ENCODE data around the gene ABHD2. TPM values are rescaled to one million over a fixed set of nuclear protein-coding genes. Genes with fewer than 3 reads are reported as not detected.
"Not testable (repeated sequence)": the region's sequence is repeated elsewhere in the genome, so short reads cannot be mapped to it uniquely, and the experiment has no call there.

The ABHD2 gene
- total RNA-seq, 2 experiments from 2014 or later: 36.0 to 39.2 TPM

- intact Hi-C loops (cut with DNase I, micrococcal nuclease): no loop called here
- no peak for TF ChIP-seq CTCF (IDR thresholded peaks at IDR 0.05)
Observed at GRCh38 chr15:89117790-89118189, 29.5 kb downstream of the ABHD2 start.

GRCh38 chr15:89118481-89118989 lies 30.3 kb downstream of the ABHD2 start:
- Mint-ChIP-seq H3K27me3 (no peaks in the 10 kb centered on the region), H3K4me1 (ENCODE audit: low read depth) (peaks cover 3% of the 10 kb centered on the region), H3K27ac (no peak overlapping the region), H3K9me3 (no peaks in the 10 kb centered on the region), H3K36me3 (ENCODE audit: low read depth) (peaks cover 91% of the 10 kb centered on the region), H3K4me3 (no peak overlapping the region)
- DNase-seq (no peak), ATAC-seq (ENCODE audit: poor library complexity) (no peak)
- no peaks in the 10 kb centered on the region for H3K4me1 ChIP-seq (ENCODE audit: insufficient read depth, low read length)
- no peak for TF ChIP-seq CTCF (IDR thresholded peaks at IDR 0.05)
- H3K36me3 ChIP-seq (ENCODE audit: insufficient read depth, low read length): peaks cover 78% of the 10 kb centered on the region
- H3K27me3 ChIP-seq (ENCODE audit: control insufficient read depth in 1 of 2, insufficient read depth in 2 of 2, low read length in 2 of 2): no peaks in the 10 kb centered on the region
- H3K9me3 ChIP-seq (ENCODE audit: control insufficient read depth in 1 of 2, insufficient read depth in 1 of 2, low read length in 2 of 2): no peaks in the 10 kb centered on the region
- intact Hi-C loops (cut with DNase I, micrococcal nuclease): no loop called here
- no peak overlapping the region for H3K4me3 ChIP-seq (ENCODE audit: low read length)
- no peak overlapping the region for H3K27ac ChIP-seq (ENCODE audit: low read depth in 1 of 2, low read length in 2 of 2)
- ChIA-PET POLR2A (interaction anchor here (2.0 kb wide), 1 partner anchor 30 kb away, joined by 4 read pairs; the partner anchor contains the start of gene ABHD2), CTCF (interaction anchor here (1.2 kb wide), 1 partner anchor 59 kb away, joined by 3 read pairs; no protein-coding TSS in a partner anchor)

More at GRCh38 chr15:89117790-89118189, 29.5 kb downstream of the ABHD2 start:
- Mint-ChIP-seq H3K27me3 (no peaks in the 10 kb centered on the region), H3K9me3 (no peaks in the 10 kb centered on the region), H3K4me1 (ENCODE audit: low read depth) (peaks cover 11% of the 10 kb centered on the region), H3K27ac (no peak overlapping the region), H3K4me3 (no peak overlapping the region), H3K36me3 (ENCODE audit: low read depth) (peaks cover 89% of the 10 kb centered on the region)
- CTCF ChIA-PET: interaction anchor here (1.2 kb wide), 1 partner anchor 60 kb away, joined by 3 read pairs; no protein-coding TSS in a partner anchor
- POLR2A ChIA-PET: no interaction called here
- no peaks in the 10 kb centered on the region for H3K27me3 ChIP-seq (ENCODE audit: control insufficient read depth in 1 of 2, insufficient read depth in 2 of 2, low read length in 2 of 2)
- ATAC-seq (ENCODE audit: poor library complexity) (no peak), DNase-seq (peak in 1 of 14 experiments; percentile 10)
- no peaks in the 10 kb centered on the region for H3K9me3 ChIP-seq (ENCODE audit: control insufficient read depth in 1 of 2, insufficient read depth in 1 of 2, low read length in 2 of 2)
- H3K36me3 ChIP-seq (ENCODE audit: insufficient read depth, low read length): peaks cover 74% of the 10 kb centered on the region
- H3K27ac ChIP-seq (ENCODE audit: low read depth in 1 of 2, low read length in 2 of 2): no peak overlapping the region
- H3K4me1 ChIP-seq (ENCODE audit: insufficient read depth, low read length): peaks cover 2% of the 10 kb centered on the region
- H3K4me3 ChIP-seq (ENCODE audit: low read length): no peak overlapping the region

- Mint-ChIP-seq H3K36me3 (ENCODE audit: low read depth) (peaks cover 88% of the 10 kb centered on the region), H3K27ac (no peak overlapping the region), H3K9me3 (no peaks in the 10 kb centered on the region), H3K27me3 (no peaks in the 10 kb centered on the region), H3K4me3 (no peak overlapping the region), H3K4me1 (ENCODE audit: low read depth) (no peaks in the 10 kb centered on the region)
- ChIA-PET POLR2A (interaction anchor here (2.0 kb wide), 1 partner anchor 32 kb away, joined by 4 read pairs; the partner anchor contains the start of gene ABHD2), CTCF (interaction anchor here (0.8 to 2.4 kb wide), 2 partner anchors 10 to 227 kb away, joined by 3 to 12 read pairs; no protein-coding TSS in a partner anchor)
- Histone ChIP-seq H3K4me3 (ENCODE audit: low read length) (no peak overlapping the region), H3K9me3 (ENCODE audit: control insufficient read depth in 1 of 2, insufficient read depth in 1 of 2, low read length in 2 of 2) (no peaks in the 10 kb centered on the region), H3K27me3 (ENCODE audit: control insufficient read depth in 1 of 2, insufficient read depth in 2 of 2, low read length in 2 of 2) (no peaks in the 10 kb centered on the region), H3K27ac (ENCODE audit: low read depth in 1 of 2, low read length in 2 of 2) (no peak overlapping the region), H3K36me3 (ENCODE audit: insufficient read depth, low read length) (peaks cover 71% of the 10 kb centered on the region), H3K4me1 (ENCODE audit: insufficient read depth, low read length) (no peaks in the 10 kb centered on the region)
- intact Hi-C loops (cut with DNase I, micrococcal nuclease): no loop called here
- DNase-seq (no peak), ATAC-seq (ENCODE audit: poor library complexity) (no peak)
- TF ChIP-seq CTCF (IDR thresholded peaks at IDR 0.05): no peak
Observed at GRCh38 chr15:89119489-89120478, 31.5 kb downstream of the ABHD2 start.

- H3K4me3 ChIP-seq (ENCODE audit: low read length); intact Hi-C loops (cut with DNase I, micrococcal nuclease); H3K4me1 Mint-ChIP-seq (ENCODE audit: low read depth); H3K27me3 Mint-ChIP-seq; H3K27ac ChIP-seq (ENCODE audit: low read depth in 1 of 2, low read length in 2 of 2); H3K9me3 Mint-ChIP-seq; H3K4me1 ChIP-seq (ENCODE audit: insufficient read depth, low read length); ATAC-seq (ENCODE audit: poor library complexity); H3K27me3 ChIP-seq (ENCODE audit: control insufficient read depth in 1 of 2, insufficient read depth in 2 of 2, low read length in 2 of 2); H3K9me3 ChIP-seq (ENCODE audit: control insufficient read depth in 1 of 2, insufficient read depth in 1 of 2, low read length in 2 of 2); H3K27ac Mint-ChIP-seq; H3K4me3 Mint-ChIP-seq; DNase-seq: not testable (repeated sequence)
- ChIA-PET CTCF (interaction anchor here (0.8 to 2.4 kb wide), 2 partner anchors 9 to 228 kb away, joined by 3 to 12 read pairs; no protein-coding TSS in a partner anchor), POLR2A (interaction anchor here (2.0 kb wide), 1 partner anchor 32 kb away, joined by 4 read pairs; the partner anchor contains the start of gene ABHD2)
- peaks cover 84% of the 10 kb centered on the region for H3K36me3 Mint-ChIP-seq (ENCODE audit: low read depth)
- H3K36me3 ChIP-seq (ENCODE audit: insufficient read depth, low read length): peaks cover 68% of the 10 kb centered on the region
Observed at GRCh38 chr15:89120479-89121000, 32.3 kb downstream of the ABHD2 start.

Data from CD4-positive, alpha-beta T cell (primary cell).